NCI-H2081 (cell line): ENCODE results near the gene DUSP7.

ENCODE experiments used
- DNase-seq, 2 experiments: peaks; one replicate each; lab custom pipeline; 2025; lab: John Stamatoyannopoulos, UW

The DUSP7 gene

GRCh38 chr3:52068055-52068571 is 11.7 kb upstream of the DUSP7 start:
- DNase-seq, result no peak

- DNase-seq, result no peak
Measured at GRCh38 chr3:52067526-52067925, 11.2 kb upstream of the DUSP7 start.

GRCh38 chr3:52067046-52067445 is 10.7 kb upstream of the DUSP7 start:
- DNase-seq, result no peak

- DNase-seq, result no peak
Measured at GRCh38 chr3:52065264-52065756, 8.9 kb upstream of the DUSP7 start.

- no peak for DNase-seq
Measured at GRCh38 chr3:52064561-52064960, 8.2 kb upstream of the DUSP7 start.

- no peak for DNase-seq
Measured at GRCh38 chr3:52063026-52063723, 6.8 kb upstream of the DUSP7 start.

- DNase-seq, result no peak
Measured at GRCh38 chr3:52062505-52062904, 6.1 kb upstream of the DUSP7 start.

GRCh38 chr3:52061121-52061910 is 4.9 kb upstream of the DUSP7 start:
- DNase-seq, result no peak

- no peak for DNase-seq
Measured at GRCh38 chr3:52059781-52060180, 3.4 kb upstream of the DUSP7 start.

- no peak for DNase-seq
Measured at GRCh38 chr3:52057812-52058495, 1.6 kb upstream of the DUSP7 start.

- DNase-seq, result peak; percentile 97
Measured at GRCh38 chr3:52056968-52057811, 819 bp upstream of the DUSP7 start.

GRCh38 chr3:52055537-52056351 is 627 bp downstream of the DUSP7 start:
- peak; percentile 11 to 28 for DNase-seq

GRCh38 chr3:52054661-52055511 is 1.5 kb downstream of the DUSP7 start:
- DNase-seq, result no peak

GRCh38 chr3:52053307-52054304 is 2.8 kb downstream of the DUSP7 start:
- no peak for DNase-seq

GRCh38 chr3:52052831-52053306 is 3.5 kb downstream of the DUSP7 start:
- DNase-seq, result peak in 1 of 2 experiments; percentile 33

- no peak for DNase-seq
Measured at GRCh38 chr3:52051444-52051843, 4.9 kb downstream of the DUSP7 start.

GRCh38 chr3:52050571-52050970 is 5.8 kb downstream of the DUSP7 start:
- DNase-seq, result no peak

GRCh38 chr3:52049503-52049902 is 6.9 kb downstream of the DUSP7 start:
- DNase-seq, result no peak
